HepG2 (cell line): ENCODE data around the gene ZNF440. TPM values are rescaled to one million over a fixed set of nuclear protein-coding genes. Genes with fewer than 3 reads are reported as not detected.

Source experiments
- ATF7-NPFF ChIP-seq: sonication (generic); formaldehyde crosslinking; IDR thresholded peaks from 2 replicates; pipeline ENCODE4 v1.8.1; 2023; ENCODE audit warnings: mild to moderate bottlenecking, low read depth, missing genetic modification reagents, moderate library complexity
- BRD4 ChIP-seq: sonication (generic); formaldehyde crosslinking; IDR thresholded peaks from 2 replicates; pipeline ENCODE4 v1.4.0; 2020; ENCODE audit warnings: missing genetic modification reagents
- ELF1 ChIP-seq: sonication (generic); formaldehyde crosslinking; IDR thresholded peaks from 2 replicates; pipeline ENCODE4 v1.4.0; 2020; ENCODE audit warnings: missing genetic modification reagents
- MEIS2 ChIP-seq: sonication (generic); formaldehyde crosslinking; IDR thresholded peaks from 2 replicates; pipeline ENCODE4 v1.9.0; 2021; ENCODE audit warnings: mild to moderate bottlenecking, missing genetic modification reagents
- MXD3 ChIP-seq: IDR thresholded peaks from 2 replicates; pipeline ENCODE4 v1.6.1; 2016; ENCODE audit warnings: mild to moderate bottlenecking, missing biosample characterization, missing genetic modification reagents
- NR2F6 ChIP-seq, 2 experiments: IDR thresholded peaks; 2 replicates each; pipeline ENCODE4 v1.6.1; 2016; ENCODE audit warnings: antibody characterized with exemption in 1 of 2, mild to moderate bottlenecking in 1 of 2
- RCOR2 ChIP-seq: IDR thresholded peaks from 2 replicates; pipeline ENCODE4 v1.6.1; 2016; ENCODE audit warnings: missing biosample characterization, missing genetic modification reagents
- SMC3 ChIP-seq: IDR thresholded peaks from 2 replicates; pipeline ENCODE4 v1.6.1; 2011; ENCODE audit warnings: low read length, improper control_type of control experiment
- SP5 ChIP-seq: IDR thresholded peaks from 2 replicates; pipeline ENCODE4 v1.6.1; 2016; ENCODE audit warnings: low read depth, borderline replicate concordance
- STAT6 ChIP-seq: sonication (generic); formaldehyde crosslinking; IDR thresholded peaks from 2 replicates; pipeline ENCODE4 v1.4.0; 2020; ENCODE audit warnings: missing genetic modification reagents, mild to moderate bottlenecking, borderline replicate concordance
- ZBTB14 ChIP-seq: sonication (generic); formaldehyde crosslinking; IDR thresholded peaks from 2 replicates; pipeline ENCODE4 v1.4.0; 2020; ENCODE audit warnings: missing genetic modification reagents
- ZNF782 ChIP-seq: sonication (generic); formaldehyde crosslinking; IDR thresholded peaks from 2 replicates; pipeline ENCODE4 v1.4.0; 2020; ENCODE audit warnings: missing genetic modification reagents, mild to moderate bottlenecking, borderline replicate concordance
- ZNF788 ChIP-seq: sonication (generic); formaldehyde crosslinking; IDR thresholded peaks from 2 replicates; pipeline ENCODE4 v1.5.0; 2020; ENCODE audit warnings: mild to moderate bottlenecking, missing genetic modification reagents, borderline replicate concordance
- polyA plus RNA-seq, 8 experiments: library from polyadenylated mRNA; depleted of rRNA in 3 of 8; stranded (reverse) in 7 of 8; unstranded in 1 of 8; fragments of >200 nt; fragmentation: Illumina TruSeq in 4 of 8; extraction: Trizol in 4 of 8; gene quantifications; 2 replicates each; pipeline versions ENCODE4 v1.2.1 to v1.2.3, GENCODE V29; 2011 to 2016; ENCODE audit warnings: low read depth in 4 of 8, missing spikeins in 1 of 8, mixed read lengths in 1 of 8; ENCODE audit not compliant: insufficient read depth in 1 of 8
- total RNA-seq, 5 experiments: library from RNA; depleted of rRNA; stranded (reverse); fragments of >200 nt; fragmentation: Illumina TruSeq; extraction: Trizol; gene quantifications; 2 replicates each; pipeline ENCODE4 v1.2.3, GENCODE V29; 2016; ENCODE audit warnings: low read depth in 1 of 5
- TF ChIP-seq, protein P1 (sequence below): sonication (generic); formaldehyde crosslinking; IDR thresholded peaks from 2 replicates; pipeline ENCODE4 v1.5.0; 2020; ENCODE audit warnings: missing genetic modification reagents
- TF ChIP-seq, protein P2 (sequence below): sonication (generic); formaldehyde crosslinking; IDR thresholded peaks from 2 replicates; pipeline ENCODE4 v1.8.0; 2022; ENCODE audit warnings: missing genetic modification reagents, mild to moderate bottlenecking, borderline replicate concordance
- TF ChIP-seq, protein P3 (sequence below): sonication (generic); formaldehyde crosslinking; IDR thresholded peaks from 2 replicates; pipeline ENCODE4 v1.5.0; 2020; ENCODE audit warnings: mild to moderate bottlenecking, missing genetic modification reagents

Gene ZNF440
- total and polyA plus RNA-seq, 2 of the 13 experiments (the other 11 are each of a cell fraction or from before 2014, with no cell fraction given) = 2.7 to 12.4 TPM

DNA sequence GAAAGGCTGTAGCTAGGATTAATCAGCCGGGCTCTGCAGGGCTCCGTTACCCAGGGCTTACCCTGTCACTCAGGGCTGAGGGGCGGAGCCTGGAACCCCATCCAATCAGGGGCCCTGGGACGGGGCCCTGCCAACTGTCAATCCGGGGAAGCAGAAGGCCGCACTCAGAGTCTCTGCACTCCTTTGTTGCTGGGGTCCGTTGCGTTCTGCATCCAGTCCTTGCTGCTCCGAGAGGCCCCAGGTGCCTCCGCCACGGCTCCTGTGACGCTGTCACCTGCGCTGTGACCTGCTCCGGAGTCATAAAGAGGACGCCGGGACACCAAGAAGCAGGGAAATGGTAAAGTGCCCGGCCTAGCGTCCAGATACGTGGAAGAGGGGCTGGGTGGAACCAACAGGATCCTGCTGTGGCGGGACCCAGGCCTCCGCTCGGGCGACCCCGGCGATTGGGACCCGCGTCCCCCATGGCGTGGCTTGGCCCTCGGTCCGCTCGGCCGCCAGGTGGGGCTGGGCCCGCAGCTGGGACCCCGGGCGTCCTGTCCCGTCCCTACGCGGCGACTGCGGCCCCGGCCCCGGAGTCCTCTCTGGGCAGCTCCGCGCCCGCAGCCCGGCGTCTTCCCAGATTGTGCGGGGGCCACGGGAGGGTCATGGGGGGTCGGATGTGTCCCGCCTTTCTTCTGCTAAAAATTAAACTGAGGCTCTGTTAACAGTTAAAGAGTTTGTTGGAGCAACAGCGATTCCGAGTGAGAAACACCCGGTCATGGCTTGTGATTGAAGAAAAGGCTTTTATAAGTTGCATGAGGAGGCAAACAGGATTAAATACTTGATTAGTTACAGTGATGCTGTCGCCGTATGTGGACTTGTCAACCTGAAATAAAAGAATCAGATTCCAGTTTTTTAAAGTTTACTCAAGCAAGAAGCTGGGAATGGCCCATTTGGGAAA lies 15.4 kb upstream of the ZNF440 start, which contains the start of gene ZNF491 (continued):
- TF ChIP-seq BRD4 = peak; percentile 45; the same call in 1 of the 2 replicates
- no peak for TF ChIP-seq RCOR2 (CRISPR knock-in tag)
- TF ChIP-seq MXD3 (CRISPR knock-in tag) = peak; percentile 50; the same call in 1 of the 2 replicates
- no peak for TF ChIP-seq STAT6 (CRISPR knock-in tag)
- TF ChIP-seq, protein P1, sequence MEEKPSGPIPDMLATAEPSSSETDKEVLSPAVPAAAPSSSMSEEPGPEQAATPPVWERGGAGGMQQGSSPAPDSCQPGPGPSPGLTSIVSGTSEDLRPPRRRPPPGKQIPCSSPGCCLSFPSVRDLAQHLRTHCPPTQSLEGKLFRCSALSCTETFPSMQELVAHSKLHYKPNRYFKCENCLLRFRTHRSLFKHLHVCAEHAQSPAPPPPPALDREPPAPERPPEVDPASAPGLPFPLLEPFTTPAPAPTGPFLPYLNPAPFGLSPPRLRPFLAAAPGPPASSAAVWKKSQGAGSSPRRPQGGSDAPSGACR = no peak
- TF ChIP-seq, protein P2, sequence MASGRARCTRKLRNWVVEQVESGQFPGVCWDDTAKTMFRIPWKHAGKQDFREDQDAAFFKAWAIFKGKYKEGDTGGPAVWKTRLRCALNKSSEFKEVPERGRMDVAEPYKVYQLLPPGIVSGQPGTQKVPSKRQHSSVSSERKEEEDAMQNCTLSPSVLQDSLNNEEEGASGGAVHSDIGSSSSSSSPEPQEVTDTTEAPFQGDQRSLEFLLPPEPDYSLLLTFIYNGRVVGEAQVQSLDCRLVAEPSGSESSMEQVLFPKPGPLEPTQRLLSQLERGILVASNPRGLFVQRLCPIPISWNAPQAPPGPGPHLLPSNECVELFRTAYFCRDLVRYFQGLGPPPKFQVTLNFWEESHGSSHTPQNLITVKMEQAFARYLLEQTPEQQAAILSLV (CRISPR knock-in tag) = peak; percentile 55; the same call in 1 of the 2 replicates
- no peak; the same call in 1 of the 2 replicates for TF ChIP-seq ZNF782
- peak; percentile 8; the same call in 1 of the 2 replicates for TF ChIP-seq ZNF788 (CRISPR knock-in tag)
- no peak for TF ChIP-seq ATF7-NPFF (CRISPR knock-in tag)
- TF ChIP-seq MEIS2 (CRISPR knock-in tag) = peak; percentile 54; the same call in 1 of the 2 replicates
- TF ChIP-seq, protein P3, sequence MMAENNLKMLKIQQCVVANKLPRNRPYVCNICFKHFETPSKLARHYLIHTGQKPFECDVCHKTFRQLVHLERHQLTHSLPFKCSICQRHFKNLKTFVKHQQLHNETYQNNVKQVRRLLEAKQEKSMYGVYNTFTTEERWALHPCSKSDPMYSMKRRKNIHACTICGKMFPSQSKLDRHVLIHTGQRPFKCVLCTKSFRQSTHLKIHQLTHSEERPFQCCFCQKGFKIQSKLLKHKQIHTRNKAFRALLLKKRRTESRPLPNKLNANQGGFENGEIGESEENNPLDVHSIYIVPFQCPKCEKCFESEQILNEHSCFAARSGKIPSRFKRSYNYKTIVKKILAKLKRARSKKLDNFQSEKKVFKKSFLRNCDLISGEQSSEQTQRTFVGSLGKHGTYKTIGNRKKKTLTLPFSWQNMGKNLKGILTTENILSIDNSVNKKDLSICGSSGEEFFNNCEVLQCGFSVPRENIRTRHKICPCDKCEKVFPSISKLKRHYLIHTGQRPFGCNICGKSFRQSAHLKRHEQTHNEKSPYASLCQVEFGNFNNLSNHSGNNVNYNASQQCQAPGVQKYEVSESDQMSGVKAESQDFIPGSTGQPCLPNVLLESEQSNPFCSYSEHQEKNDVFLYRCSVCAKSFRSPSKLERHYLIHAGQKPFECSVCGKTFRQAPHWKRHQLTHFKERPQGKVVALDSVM (CRISPR knock-in tag) = peak; percentile 65
- TF ChIP-seq NR2F6 (IDR thresholded peaks at IDR 0.05) = no peak
- TF ChIP-seq NR2F6 (CRISPR knock-in tag; IDR thresholded peaks at IDR 0.05) = no peak
- TF ChIP-seq ZBTB14 (CRISPR knock-in tag) = no peak
- TF ChIP-seq ELF1 (CRISPR knock-in tag) = peak; percentile 9; the same call in 1 of the 2 replicates
- no peak for TF ChIP-seq SP5 (CRISPR knock-in tag)
- no peak for TF ChIP-seq SMC3
